HepG2 (cell line): ENCODE measurements around the gene PLK3. TPM values are rescaled to one million over a fixed set of nuclear protein-coding genes. Genes with fewer than 3 reads are reported as not detected.

Experiments
- AGO2 ChIP-seq: fragments of 200-400 bp; formaldehyde crosslinking; optimal IDR thresholded peaks from 2 replicates; pipeline ENCODE3; 2017; ENCODE audit warnings: mild to moderate bottlenecking, low read depth, low read length, moderate library complexity
- ARNT ChIP-seq: fragments of 450-650 bp; IDR thresholded peaks from 2 replicates; pipeline ENCODE4 v1.6.1; 2017
- BRCA1 ChIP-seq: sonication (generic); formaldehyde crosslinking; IDR thresholded peaks from 2 replicates; pipeline ENCODE4 v1.4.0; 2020; ENCODE audit warnings: missing genetic modification reagents
- EED ChIP-seq: sonication (generic); formaldehyde crosslinking; IDR thresholded peaks from 2 replicates; pipeline ENCODE4 v1.5.0; 2020; ENCODE audit warnings: mild to moderate bottlenecking, missing genetic modification reagents
- HOXA7 ChIP-seq: sonication (generic); formaldehyde crosslinking; IDR thresholded peaks from 2 replicates; pipeline ENCODE4 v1.8.1; 2022; ENCODE audit warnings: mild to moderate bottlenecking, missing genetic modification reagents, moderate library complexity
- HOXD1 ChIP-seq: sonication (generic); formaldehyde crosslinking; IDR thresholded peaks from 2 replicates; pipeline ENCODE4 v1.5.0; 2020; ENCODE audit warnings: missing genetic modification reagents
- KDM5B ChIP-seq: sonication (generic); formaldehyde crosslinking; IDR thresholded peaks from 2 replicates; pipeline ENCODE4 v1.4.0; 2020; ENCODE audit warnings: missing genetic modification reagents, mild to moderate bottlenecking, borderline replicate concordance
- POLR2A ChIP-seq, 2 experiments: IDR thresholded peaks; 2 replicates each; pipeline ENCODE4 v1.6.1; 2011; ENCODE audit warnings: low read depth in 2 of 2, low read length in 2 of 2, mild to moderate bottlenecking in 1 of 2, moderate library complexity in 1 of 2; ENCODE audit not compliant: insufficient read depth in 1 of 2
- RCOR2 ChIP-seq: IDR thresholded peaks from 2 replicates; pipeline ENCODE4 v1.6.1; 2016; ENCODE audit warnings: missing biosample characterization, missing genetic modification reagents
- SNAPC5 ChIP-seq: sonication (generic); formaldehyde crosslinking; IDR thresholded peaks from 2 replicates; pipeline ENCODE4 v1.8.1; 2023; ENCODE audit warnings: mild to moderate bottlenecking, missing genetic modification reagents, borderline replicate concordance
- ZNF225 ChIP-seq: sonication (generic); formaldehyde crosslinking; IDR thresholded peaks from 2 replicates; pipeline ENCODE4 v1.4.0; 2020; ENCODE audit warnings: mild to moderate bottlenecking, missing genetic modification reagents
- ZNF232 ChIP-seq: sonication (generic); formaldehyde crosslinking; IDR thresholded peaks from 2 replicates; pipeline ENCODE4 v1.4.0; 2020; ENCODE audit warnings: missing genetic modification reagents, borderline replicate concordance
- ZNF33A ChIP-seq: sonication (generic); formaldehyde crosslinking; IDR thresholded peaks from 2 replicates; pipeline ENCODE4 v1.5.1; 2020; ENCODE audit warnings: missing genetic modification reagents, mild to moderate bottlenecking, moderate library complexity, borderline replicate concordance
- ZNF607 ChIP-seq: sonication (generic); formaldehyde crosslinking; IDR thresholded peaks from 2 replicates; pipeline ENCODE4 v1.5.1; 2020; ENCODE audit warnings: missing genetic modification reagents, mild to moderate bottlenecking, borderline replicate concordance
- ZNF703 ChIP-seq: sonication (generic); formaldehyde crosslinking; IDR thresholded peaks from 2 replicates; pipeline ENCODE4 v1.5.1; 2020; ENCODE audit warnings: missing genetic modification reagents, mild to moderate bottlenecking, moderate library complexity, borderline replicate concordance
- ZNF766 ChIP-seq: sonication (generic); formaldehyde crosslinking; IDR thresholded peaks from 2 replicates; pipeline ENCODE4 v1.5.0; 2020; ENCODE audit warnings: missing genetic modification reagents, borderline replicate concordance
- ZNF879 ChIP-seq: sonication (generic); formaldehyde crosslinking; IDR thresholded peaks from 2 replicates; pipeline ENCODE4 v1.8.1; 2023; ENCODE audit warnings: missing genetic modification reagents
- polyA plus RNA-seq, 8 experiments: library from polyadenylated mRNA; depleted of rRNA in 3 of 8; stranded (reverse) in 7 of 8; unstranded in 1 of 8; fragments of >200 nt; fragmentation: Illumina TruSeq in 4 of 8; extraction: Trizol in 4 of 8; gene quantifications; 2 replicates each; pipeline versions ENCODE4 v1.2.1 to v1.2.3, GENCODE V29; 2011 to 2016; ENCODE audit warnings: low read depth in 4 of 8, missing spikeins in 1 of 8, mixed read lengths in 1 of 8; ENCODE audit not compliant: insufficient read depth in 1 of 8
- total RNA-seq, 5 experiments: library from RNA; depleted of rRNA; stranded (reverse); fragments of >200 nt; fragmentation: Illumina TruSeq; extraction: Trizol; gene quantifications; 2 replicates each; pipeline ENCODE4 v1.2.3, GENCODE V29; 2016; ENCODE audit warnings: low read depth in 1 of 5
- TF ChIP-seq, protein P1 (sequence below): sonication (generic); formaldehyde crosslinking; IDR thresholded peaks from 2 replicates; pipeline ENCODE4 v1.9.0; 2021; ENCODE audit warnings: missing genetic modification reagents, mild to moderate bottlenecking, borderline replicate concordance
- TF ChIP-seq, protein P2 (sequence below): IDR thresholded peaks from 2 replicates; pipeline ENCODE4 v1.6.1; 2016; ENCODE audit warnings: mild to moderate bottlenecking
- TF ChIP-seq, protein P3 (sequence below): IDR thresholded peaks from 2 replicates; pipeline ENCODE4 v1.6.1; 2016; ENCODE audit warnings: low read depth, control low read depth
- TF ChIP-seq, protein P4 (sequence below): sonication (generic); formaldehyde crosslinking; IDR thresholded peaks from 2 replicates; pipeline ENCODE4 v1.4.0; 2020; ENCODE audit warnings: missing genetic modification reagents

Gene PLK3
- total and polyA plus RNA-seq, 2 of the 13 experiments (the other 11 are each of a cell fraction or from before 2014, with no cell fraction given) = 9.8 to 16.9 TPM

DNA sequence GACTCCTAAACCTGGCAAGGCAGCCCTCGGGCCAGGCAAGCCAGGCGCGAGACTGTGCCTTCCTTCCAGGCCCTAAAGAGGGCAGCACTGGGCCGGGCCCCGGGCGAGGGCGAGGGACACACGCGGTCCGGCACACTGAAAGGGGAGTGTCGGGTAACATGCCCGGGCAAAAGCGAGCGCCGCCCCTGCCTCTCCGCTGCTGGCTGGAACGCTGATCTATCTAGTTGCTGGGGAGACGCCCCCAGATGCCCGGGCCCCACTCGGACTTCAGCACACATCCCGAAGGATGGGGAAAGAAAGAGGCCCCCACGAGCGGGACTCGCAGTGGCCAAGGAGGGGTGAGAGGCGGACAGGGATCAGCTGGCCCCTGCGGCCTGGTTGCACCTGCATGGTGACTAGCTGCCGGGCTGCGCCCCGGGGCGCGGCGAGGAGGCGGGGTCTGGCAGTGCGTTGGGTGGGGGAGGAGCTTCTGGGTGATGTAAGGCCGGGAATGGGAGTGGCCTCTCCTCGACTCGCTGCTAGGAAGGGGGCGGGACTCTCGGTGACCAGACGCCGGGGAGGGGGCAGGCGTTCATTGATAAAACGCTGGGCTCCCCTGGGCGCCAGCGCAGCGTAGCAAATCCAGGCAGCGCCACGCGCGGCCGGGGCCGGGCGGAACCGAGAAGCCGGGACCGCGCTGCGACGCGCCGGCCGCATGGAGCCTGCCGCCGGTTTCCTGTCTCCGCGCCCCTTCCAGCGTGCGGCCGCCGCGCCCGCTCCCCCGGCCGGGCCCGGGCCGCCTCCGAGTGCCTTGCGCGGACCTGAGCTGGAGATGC is at the start of gene PLK3 (continued):
- TF ChIP-seq, protein P1, sequence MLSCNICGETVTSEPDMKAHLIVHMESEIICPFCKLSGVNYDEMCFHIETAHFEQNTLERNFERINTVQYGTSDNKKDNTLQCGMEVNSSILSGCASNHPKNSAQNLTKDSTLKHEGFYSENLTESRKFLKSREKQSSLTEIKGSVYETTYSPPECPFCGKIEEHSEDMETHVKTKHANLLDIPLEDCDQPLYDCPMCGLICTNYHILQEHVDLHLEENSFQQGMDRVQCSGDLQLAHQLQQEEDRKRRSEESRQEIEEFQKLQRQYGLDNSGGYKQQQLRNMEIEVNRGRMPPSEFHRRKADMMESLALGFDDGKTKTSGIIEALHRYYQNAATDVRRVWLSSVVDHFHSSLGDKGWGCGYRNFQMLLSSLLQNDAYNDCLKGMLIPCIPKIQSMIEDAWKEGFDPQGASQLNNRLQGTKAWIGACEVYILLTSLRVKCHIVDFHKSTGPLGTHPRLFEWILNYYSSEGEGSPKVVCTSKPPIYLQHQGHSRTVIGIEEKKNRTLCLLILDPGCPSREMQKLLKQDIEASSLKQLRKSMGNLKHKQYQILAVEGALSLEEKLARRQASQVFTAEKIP = no peak
- TF ChIP-seq AGO2 (peak; percentile 91), ZNF703 (CRISPR knock-in tag) (no peak), ZNF766 (CRISPR knock-in tag) (0 out of 2 replicates have a peak, but pooled peaks have one; percentile 33), BRCA1 (CRISPR knock-in tag) (no peak), ZNF879 (no peak; the same call in 1 of the 2 replicates), POLR2A (IDR thresholded peaks at IDR 0.05; ENCODE audit: insufficient read depth in 1 of 2, low read depth in 2 of 2, low read length in 2 of 2) (peak in 1 of 2 experiments; percentile 92; a peak in 2 of 4 replicates), ZNF33A (CRISPR knock-in tag) (peak; percentile 92), SNAPC5 (CRISPR knock-in tag) (peak; percentile 80; the same call in 1 of the 2 replicates), ARNT (no peak), KDM5B (CRISPR knock-in tag) (peak; percentile 66; the same call in 1 of the 2 replicates), ZNF225 (0 out of 2 replicates have a peak, but pooled peaks have one; percentile 47), RCOR2 (CRISPR knock-in tag) (no peak), EED (CRISPR knock-in tag) (no peak; the same call in 1 of the 2 replicates), HOXA7 (no peak), HOXD1 (CRISPR knock-in tag) (peak; percentile 36; the same call in 1 of the 2 replicates), ZNF232 (CRISPR knock-in tag) (no peak; the same call in 1 of the 2 replicates), ZNF607 (no peak; the same call in 1 of the 2 replicates)
- TF ChIP-seq, protein P2, sequence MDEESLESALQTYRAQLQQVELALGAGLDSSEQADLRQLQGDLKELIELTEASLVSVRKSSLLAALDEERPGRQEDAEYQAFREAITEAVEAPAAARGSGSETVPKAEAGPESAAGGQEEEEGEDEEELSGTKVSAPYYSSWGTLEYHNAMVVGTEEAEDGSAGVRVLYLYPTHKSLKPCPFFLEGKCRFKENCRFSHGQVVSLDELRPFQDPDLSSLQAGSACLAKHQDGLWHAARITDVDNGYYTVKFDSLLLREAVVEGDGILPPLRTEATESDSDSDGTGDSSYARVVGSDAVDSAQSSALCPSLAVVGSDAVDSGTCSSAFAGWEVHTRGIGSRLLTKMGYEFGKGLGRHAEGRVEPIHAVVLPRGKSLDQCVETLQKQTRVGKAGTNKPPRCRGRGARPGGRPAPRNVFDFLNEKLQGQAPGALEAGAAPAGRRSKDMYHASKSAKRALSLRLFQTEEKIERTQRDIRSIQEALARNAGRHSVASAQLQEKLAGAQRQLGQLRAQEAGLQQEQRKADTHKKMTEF (CRISPR knock-in tag) = peak; percentile 95
- TF ChIP-seq, protein P3, sequence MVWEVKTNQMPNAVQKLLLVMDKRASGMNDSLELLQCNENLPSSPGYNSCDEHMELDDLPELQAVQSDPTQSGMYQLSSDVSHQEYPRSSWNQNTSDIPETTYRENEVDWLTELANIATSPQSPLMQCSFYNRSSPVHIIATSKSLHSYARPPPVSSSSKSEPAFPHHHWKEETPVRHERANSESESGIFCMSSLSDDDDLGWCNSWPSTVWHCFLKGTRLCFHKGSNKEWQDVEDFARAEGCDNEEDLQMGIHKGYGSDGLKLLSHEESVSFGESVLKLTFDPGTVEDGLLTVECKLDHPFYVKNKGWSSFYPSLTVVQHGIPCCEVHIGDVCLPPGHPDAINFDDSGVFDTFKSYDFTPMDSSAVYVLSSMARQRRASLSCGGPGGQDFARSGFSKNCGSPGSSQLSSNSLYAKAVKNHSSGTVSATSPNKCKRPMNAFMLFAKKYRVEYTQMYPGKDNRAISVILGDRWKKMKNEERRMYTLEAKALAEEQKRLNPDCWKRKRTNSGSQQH (CRISPR knock-in tag) = peak; percentile 48
- TF ChIP-seq, protein P4, sequence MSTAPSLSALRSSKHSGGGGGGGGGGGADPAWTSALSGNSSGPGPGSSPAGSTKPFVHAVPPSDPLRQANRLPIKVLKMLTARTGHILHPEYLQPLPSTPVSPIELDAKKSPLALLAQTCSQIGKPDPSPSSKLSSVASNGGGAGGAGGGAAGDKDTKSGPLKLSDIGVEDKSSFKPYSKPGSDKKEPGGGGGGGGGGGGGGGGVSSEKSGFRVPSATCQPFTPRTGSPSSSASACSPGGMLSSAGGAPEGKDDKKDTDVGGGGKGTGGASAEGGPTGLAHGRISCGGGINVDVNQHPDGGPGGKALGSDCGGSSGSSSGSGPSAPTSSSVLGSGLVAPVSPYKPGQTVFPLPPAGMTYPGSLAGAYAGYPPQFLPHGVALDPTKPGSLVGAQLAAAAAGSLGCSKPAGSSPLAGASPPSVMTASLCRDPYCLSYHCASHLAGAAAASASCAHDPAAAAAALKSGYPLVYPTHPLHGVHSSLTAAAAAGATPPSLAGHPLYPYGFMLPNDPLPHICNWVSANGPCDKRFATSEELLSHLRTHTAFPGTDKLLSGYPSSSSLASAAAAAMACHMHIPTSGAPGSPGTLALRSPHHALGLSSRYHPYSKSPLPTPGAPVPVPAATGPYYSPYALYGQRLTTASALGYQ (CRISPR knock-in tag) = no peak; the same call in 1 of the 2 replicates
